Liver (tissue), 9 donors: ENCODE results near the gene WDR41. TPM values are rescaled to one million over a fixed set of nuclear protein-coding genes. Genes with fewer than 3 reads are reported as not detected.
"Not testable (repeated sequence)": the region's sequence is repeated elsewhere in the genome, so short reads cannot be mapped to it uniquely, and the experiment has no call there.

Experiments
- DNase-seq: peaks from one replicate; pipeline ENCODE4 v3.0.0-alpha.2; 2017; ENCODE audit warnings: low spot score
- H3K27ac ChIP-seq, 2 donors: one replicate each; pipeline ENCODE4 v1.7.0; 2013; ENCODE audit warnings: inconsistent platforms in 2 of 2, low read length in 2 of 2, control low read depth in 1 of 2, low read depth in 1 of 2, mild to moderate bottlenecking in 1 of 2
- H3K27me3 ChIP-seq, 4 donors: one replicate each; pipeline versions ENCODE4 v1.6.1 to v1.7.0; 2013; ENCODE audit warnings: low read length in 3 of 4, inconsistent platforms in 1 of 4, mild to moderate bottlenecking in 1 of 4, moderate library complexity in 1 of 4; ENCODE audit not compliant: control insufficient read depth in 4 of 4, insufficient read depth in 4 of 4
- H3K36me3 ChIP-seq, 4 donors: one replicate each; pipeline versions ENCODE4 v1.6.1 to v1.7.0; 2013; ENCODE audit warnings: low read length in 3 of 4, mild to moderate bottlenecking in 3 of 4, low read depth in 1 of 4, moderate library complexity in 1 of 4; ENCODE audit not compliant: control insufficient read depth in 4 of 4, insufficient read depth in 3 of 4
- H3K4me1 ChIP-seq, 4 donors: one replicate each; pipeline versions ENCODE4 v1.6.1 to v1.7.0; 2013; ENCODE audit warnings: low read length in 3 of 4, mild to moderate bottlenecking in 3 of 4, moderate library complexity in 1 of 4; ENCODE audit not compliant: control insufficient read depth in 4 of 4, insufficient read depth in 4 of 4
- H3K4me3 ChIP-seq, 3 donors: one replicate each; pipeline versions ENCODE4 v1.6.1 to v1.7.0; 2013; ENCODE audit warnings: low read length in 3 of 3, control low read depth in 1 of 3, low read depth in 1 of 3, mild to moderate bottlenecking in 1 of 3
- H3K9ac ChIP-seq, 2 donors: one replicate each; pipeline ENCODE4 v1.7.0; 2013; ENCODE audit warnings: low read length in 2 of 2, mild to moderate bottlenecking in 2 of 2, moderate library complexity in 2 of 2, control low read depth in 1 of 2, low read depth in 1 of 2
- H3K9me3 ChIP-seq, 4 donors: one replicate each; pipeline versions ENCODE4 v1.6.1 to v1.7.0; 2013; ENCODE audit warnings: low read length in 3 of 4; ENCODE audit not compliant: control insufficient read depth in 4 of 4
- EGR1 ChIP-seq, 2 donors: IDR thresholded peaks; 2 replicates each; pipeline ENCODE4 v1.6.1; 2016 to 2018; ENCODE audit warnings: antibody characterized with exemption in 2 of 2, low read depth in 2 of 2
- FOXA2 ChIP-seq: IDR thresholded peaks from 2 replicates; pipeline ENCODE4 v1.6.1; 2016; ENCODE audit warnings: antibody characterized with exemption
- GABPA ChIP-seq, 2 donors: IDR thresholded peaks in 1 of 2; conservative IDR thresholded peaks in 1 of 2; 2 replicates each; pipeline ENCODE4 v1.6.1; 2016; ENCODE audit warnings: antibody characterized with exemption in 2 of 2, mild to moderate bottlenecking in 1 of 2, moderate library complexity in 1 of 2
- HNF4G ChIP-seq: IDR thresholded peaks from 2 replicates; pipeline ENCODE4 v1.6.1; 2016; ENCODE audit warnings: antibody characterized with exemption
- JUND ChIP-seq, 2 donors: IDR thresholded peaks; 2 replicates each; pipeline ENCODE4 v1.6.1; 2016; ENCODE audit warnings: antibody characterized with exemption in 2 of 2
- NR2F2 ChIP-seq: IDR thresholded peaks from 2 replicates; pipeline ENCODE4 v1.6.1; 2016; ENCODE audit warnings: antibody characterized with exemption
- RAD21 ChIP-seq, 2 donors: IDR thresholded peaks; 2 replicates each; pipeline ENCODE4 v1.6.1; 2016; ENCODE audit warnings: antibody characterized with exemption in 2 of 2, mild to moderate bottlenecking in 2 of 2
- RXRA ChIP-seq, 2 donors: IDR thresholded peaks; 2 replicates each; pipeline ENCODE4 v1.6.1; 2017 to 2018; ENCODE audit warnings: antibody characterized with exemption in 2 of 2, mild to moderate bottlenecking in 1 of 2
- SP1 ChIP-seq: IDR thresholded peaks from 2 replicates; pipeline ENCODE4 v1.6.1; 2018; ENCODE audit warnings: antibody characterized with exemption, mild to moderate bottlenecking
- TAF1 ChIP-seq: conservative IDR thresholded peaks from 2 replicates; pipeline ENCODE4 v1.6.1; 2016; ENCODE audit warnings: antibody characterized with exemption, mild to moderate bottlenecking
- YY1 ChIP-seq: IDR thresholded peaks from 2 replicates; pipeline ENCODE4 v1.6.1; 2016; ENCODE audit warnings: antibody characterized with exemption, mild to moderate bottlenecking
- WGBS: extraction: QIAGEN DNeasy Blood & Tissue Kit; methylation state at CpG from one replicate; pipeline ENCODE4 v1.1.7; 2013; 5-methylcytosine and 5-hydroxymethylcytosine counted together
- polyA plus RNA-seq, 2 donors: library from polyadenylated mRNA; stranded (reverse) in 1 of 2; unstranded in 1 of 2; fragments of 200-250 nt in 1 of 2; fragments of >200 nt in 1 of 2; fragmentation: Nextera tagmentation in 1 of 2; extraction: Ambion mirVana in 1 of 2; gene quantifications; one replicate each; pipeline versions ENCODE4 v1.2.1 to v1.2.3, GENCODE V29; 2013 to 2015
- total RNA-seq, 2 donors: library from RNA; depleted of rRNA; stranded (reverse); fragments of >200 nt; gene quantifications; one replicate each; pipeline ENCODE4 v1.2.3, GENCODE V29; 2014
- TF ChIP-seq, protein P1 (sequence below): IDR thresholded peaks from 2 replicates; pipeline ENCODE4 v1.6.1; 2016; ENCODE audit warnings: antibody characterized with exemption
- TF ChIP-seq, protein P2 (sequence below): IDR thresholded peaks from 2 replicates; pipeline ENCODE4 v1.6.1; 2016; ENCODE audit warnings: antibody characterized with exemption
- TF ChIP-seq, protein P3 (sequence below): IDR thresholded peaks from 2 replicates; pipeline ENCODE4 v1.6.1; 2016; ENCODE audit warnings: antibody characterized with exemption, mild to moderate bottlenecking
- TF ChIP-seq, protein P4 (sequence below): fragments of 150-350 bp; IDR thresholded peaks from 2 replicates; pipeline ENCODE4 v1.5.1; 2017; ENCODE audit warnings: improper control_type of control experiment, low read depth, low read length; ENCODE audit not compliant: missing input control
- donor health status: healthy.
- donor health status: healthy.
- donor health status: healthy.
- donor health status: healthy.
- donor health status: healthy.

WDR41 gene
- total and polyA plus RNA-seq, 4 donors, result 8.1 to 21.2 (median 14.5) TPM

DNA sequence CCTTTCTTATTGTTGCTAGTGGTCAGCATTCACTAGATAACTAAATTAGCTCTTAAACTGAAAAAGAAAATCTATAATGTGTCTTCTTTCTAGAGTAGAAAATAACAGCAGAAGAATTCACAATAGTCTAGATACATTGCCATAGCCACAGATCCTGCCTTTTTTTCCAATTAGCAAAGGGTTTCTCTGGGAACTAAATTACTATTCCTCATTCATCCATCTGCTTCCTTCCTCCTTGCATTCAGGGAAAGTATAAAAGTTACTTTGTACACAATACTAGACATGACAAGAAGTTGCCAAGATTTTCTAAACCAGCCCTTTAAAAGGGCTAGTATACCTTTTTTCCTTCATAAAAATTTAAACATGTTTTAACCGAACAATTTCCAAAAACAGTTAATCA, 21.2 kb upstream of the WDR41 start (continued):
- no peak for TF ChIP-seq RXRA (IDR thresholded peaks at IDR 0.05)
- TF ChIP-seq, protein P1, sequence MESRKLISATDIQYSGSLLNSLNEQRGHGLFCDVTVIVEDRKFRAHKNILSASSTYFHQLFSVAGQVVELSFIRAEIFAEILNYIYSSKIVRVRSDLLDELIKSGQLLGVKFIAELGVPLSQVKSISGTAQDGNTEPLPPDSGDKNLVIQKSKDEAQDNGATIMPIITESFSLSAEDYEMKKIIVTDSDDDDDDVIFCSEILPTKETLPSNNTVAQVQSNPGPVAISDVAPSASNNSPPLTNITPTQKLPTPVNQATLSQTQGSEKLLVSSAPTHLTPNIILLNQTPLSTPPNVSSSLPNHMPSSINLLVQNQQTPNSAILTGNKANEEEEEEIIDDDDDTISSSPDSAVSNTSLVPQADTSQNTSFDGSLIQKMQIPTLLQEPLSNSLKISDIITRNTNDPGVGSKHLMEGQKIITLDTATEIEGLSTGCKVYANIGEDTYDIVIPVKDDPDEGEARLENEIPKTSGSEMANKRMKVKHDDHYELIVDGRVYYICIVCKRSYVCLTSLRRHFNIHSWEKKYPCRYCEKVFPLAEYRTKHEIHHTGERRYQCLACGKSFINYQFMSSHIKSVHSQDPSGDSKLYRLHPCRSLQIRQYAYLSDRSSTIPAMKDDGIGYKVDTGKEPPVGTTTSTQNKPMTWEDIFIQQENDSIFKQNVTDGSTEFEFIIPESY, result no peak

DNA sequence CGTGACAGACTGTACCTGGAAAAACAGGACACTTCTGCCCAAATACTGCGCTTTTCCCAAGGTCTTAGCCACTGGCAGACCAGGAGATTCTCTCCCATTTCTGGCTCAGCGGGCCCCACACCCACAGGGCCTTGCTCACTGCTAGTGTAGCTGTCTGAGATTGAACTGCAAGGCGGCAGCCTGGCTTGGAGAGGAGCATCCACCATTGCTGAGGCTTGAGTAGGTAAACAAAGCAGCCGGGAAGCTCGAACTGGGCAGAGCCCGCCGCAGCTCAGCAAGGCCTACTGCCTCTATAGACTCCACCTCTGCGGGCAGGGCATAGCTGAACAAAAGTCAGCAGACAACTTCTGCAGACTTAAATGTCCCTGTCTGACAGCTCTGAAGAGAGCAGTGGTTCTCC, 9.0 kb upstream of the WDR41 start:
- not testable (repeated sequence) for H3K27ac ChIP-seq, DNase-seq, H3K4me1 ChIP-seq, H3K27me3 ChIP-seq, H3K36me3 ChIP-seq, H3K9me3 ChIP-seq, H3K9ac ChIP-seq, H3K4me3 ChIP-seq
- WGBS, result 90% methylated on average over 9 of the region's 9 CpGs

DNA sequence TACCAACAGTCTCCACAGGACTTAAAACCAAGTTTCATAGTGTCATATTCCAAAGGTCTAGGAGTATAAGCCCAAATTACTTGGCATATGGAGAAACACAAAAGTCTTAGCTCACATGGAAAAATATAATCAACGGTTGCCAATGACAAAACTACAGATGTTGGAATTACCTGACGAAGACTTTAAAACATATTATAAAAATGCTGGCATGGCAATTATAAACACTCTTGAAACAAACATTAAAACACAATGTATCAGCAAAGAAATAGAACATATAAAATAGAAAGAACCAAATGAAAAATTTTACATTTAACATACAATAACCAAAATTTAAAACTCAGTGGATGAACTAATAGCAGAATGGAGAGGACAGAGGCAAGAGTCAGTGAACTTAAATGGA, 7.9 kb upstream of the WDR41 start:
- DNase-seq, result no peak
- Histone ChIP-seq H3K4me1 (no peaks in the 10 kb centered on the region), H3K36me3 (no peaks in the 10 kb centered on the region), H3K9ac (no peak overlapping the region), H3K27me3 (no peaks in the 10 kb centered on the region), H3K4me3 (no peak overlapping the region), H3K27ac (no peak overlapping the region), H3K9me3 (peaks cover 0 to 2% (median 0%) of the 10 kb centered on the region in 4 donors)
- 94% methylated on average over 2 of the region's 2 CpGs for WGBS
- TF ChIP-seq SP1 (no peak), HNF4G (no peak), YY1 (no peak)

DNA sequence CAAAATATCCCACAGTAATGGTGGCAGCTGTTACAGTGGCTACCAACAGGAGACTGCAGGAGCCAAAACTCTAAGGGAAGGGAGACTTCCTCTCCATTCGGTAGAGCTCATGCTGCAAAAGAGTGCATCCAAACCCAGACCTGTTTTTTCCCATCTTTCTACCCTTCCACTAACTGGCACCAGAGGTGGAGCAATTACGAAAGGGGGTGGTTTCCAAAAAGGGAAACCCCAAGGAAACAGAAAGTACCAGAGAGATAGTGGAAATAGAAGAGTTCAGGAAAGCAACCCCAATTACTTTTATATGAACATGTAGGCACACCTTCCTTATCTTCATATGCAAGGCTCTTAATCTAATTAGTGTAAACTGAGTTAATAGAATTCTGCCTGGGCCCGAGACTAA, 7.3 kb upstream of the WDR41 start:
- no peak overlapping the region for H3K27ac ChIP-seq
- no peak for TF ChIP-seq EGR1 (IDR thresholded peaks at IDR 0.05; ENCODE audit: low read depth in 2 of 2)
- no peak for TF ChIP-seq NR2F2
- TF ChIP-seq, protein P2, sequence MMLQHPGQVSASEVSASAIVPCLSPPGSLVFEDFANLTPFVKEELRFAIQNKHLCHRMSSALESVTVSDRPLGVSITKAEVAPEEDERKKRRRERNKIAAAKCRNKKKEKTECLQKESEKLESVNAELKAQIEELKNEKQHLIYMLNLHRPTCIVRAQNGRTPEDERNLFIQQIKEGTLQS, result no peak
- TF ChIP-seq JUND (IDR thresholded peaks at IDR 0.05), result no peak
- no peak for TF ChIP-seq FOXA2
- TF ChIP-seq, protein P3, sequence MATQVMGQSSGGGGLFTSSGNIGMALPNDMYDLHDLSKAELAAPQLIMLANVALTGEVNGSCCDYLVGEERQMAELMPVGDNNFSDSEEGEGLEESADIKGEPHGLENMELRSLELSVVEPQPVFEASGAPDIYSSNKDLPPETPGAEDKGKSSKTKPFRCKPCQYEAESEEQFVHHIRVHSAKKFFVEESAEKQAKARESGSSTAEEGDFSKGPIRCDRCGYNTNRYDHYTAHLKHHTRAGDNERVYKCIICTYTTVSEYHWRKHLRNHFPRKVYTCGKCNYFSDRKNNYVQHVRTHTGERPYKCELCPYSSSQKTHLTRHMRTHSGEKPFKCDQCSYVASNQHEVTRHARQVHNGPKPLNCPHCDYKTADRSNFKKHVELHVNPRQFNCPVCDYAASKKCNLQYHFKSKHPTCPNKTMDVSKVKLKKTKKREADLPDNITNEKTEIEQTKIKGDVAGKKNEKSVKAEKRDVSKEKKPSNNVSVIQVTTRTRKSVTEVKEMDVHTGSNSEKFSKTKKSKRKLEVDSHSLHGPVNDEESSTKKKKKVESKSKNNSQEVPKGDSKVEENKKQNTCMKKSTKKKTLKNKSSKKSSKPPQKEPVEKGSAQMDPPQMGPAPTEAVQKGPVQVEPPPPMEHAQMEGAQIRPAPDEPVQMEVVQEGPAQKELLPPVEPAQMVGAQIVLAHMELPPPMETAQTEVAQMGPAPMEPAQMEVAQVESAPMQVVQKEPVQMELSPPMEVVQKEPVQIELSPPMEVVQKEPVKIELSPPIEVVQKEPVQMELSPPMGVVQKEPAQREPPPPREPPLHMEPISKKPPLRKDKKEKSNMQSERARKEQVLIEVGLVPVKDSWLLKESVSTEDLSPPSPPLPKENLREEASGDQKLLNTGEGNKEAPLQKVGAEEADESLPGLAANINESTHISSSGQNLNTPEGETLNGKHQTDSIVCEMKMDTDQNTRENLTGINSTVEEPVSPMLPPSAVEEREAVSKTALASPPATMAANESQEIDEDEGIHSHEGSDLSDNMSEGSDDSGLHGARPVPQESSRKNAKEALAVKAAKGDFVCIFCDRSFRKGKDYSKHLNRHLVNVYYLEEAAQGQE, result no peak
- TF ChIP-seq YY1, result no peak
- no peak for TF ChIP-seq GABPA (IDR thresholded peaks at IDR 0.05 in 1 of 2, conservative IDR thresholded peaks at IDR 0.05 in 1 of 2)
- no peak for TF ChIP-seq RAD21 (IDR thresholded peaks at IDR 0.05)
- TF ChIP-seq, protein P4, sequence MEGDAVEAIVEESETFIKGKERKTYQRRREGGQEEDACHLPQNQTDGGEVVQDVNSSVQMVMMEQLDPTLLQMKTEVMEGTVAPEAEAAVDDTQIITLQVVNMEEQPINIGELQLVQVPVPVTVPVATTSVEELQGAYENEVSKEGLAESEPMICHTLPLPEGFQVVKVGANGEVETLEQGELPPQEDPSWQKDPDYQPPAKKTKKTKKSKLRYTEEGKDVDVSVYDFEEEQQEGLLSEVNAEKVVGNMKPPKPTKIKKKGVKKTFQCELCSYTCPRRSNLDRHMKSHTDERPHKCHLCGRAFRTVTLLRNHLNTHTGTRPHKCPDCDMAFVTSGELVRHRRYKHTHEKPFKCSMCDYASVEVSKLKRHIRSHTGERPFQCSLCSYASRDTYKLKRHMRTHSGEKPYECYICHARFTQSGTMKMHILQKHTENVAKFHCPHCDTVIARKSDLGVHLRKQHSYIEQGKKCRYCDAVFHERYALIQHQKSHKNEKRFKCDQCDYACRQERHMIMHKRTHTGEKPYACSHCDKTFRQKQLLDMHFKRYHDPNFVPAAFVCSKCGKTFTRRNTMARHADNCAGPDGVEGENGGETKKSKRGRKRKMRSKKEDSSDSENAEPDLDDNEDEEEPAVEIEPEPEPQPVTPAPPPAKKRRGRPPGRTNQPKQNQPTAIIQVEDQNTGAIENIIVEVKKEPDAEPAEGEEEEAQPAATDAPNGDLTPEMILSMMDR, result no peak
- no peak for TF ChIP-seq HNF4G
- TF ChIP-seq TAF1, result no peak
- TF ChIP-seq RXRA (IDR thresholded peaks at IDR 0.05), result no peak

More for the DNA sequence above, 7.3 kb upstream of the WDR41 start:
- no peak for DNase-seq
- 64% methylated on average over 3 of the region's 3 CpGs for WGBS
- Histone ChIP-seq H3K4me1 (no peaks in the 10 kb centered on the region), H3K9me3 (peaks cover 0 to 2% (median 0%) of the 10 kb centered on the region in 4 donors), H3K9ac (no peak overlapping the region), H3K36me3 (no peaks in the 10 kb centered on the region), H3K27me3 (no peaks in the 10 kb centered on the region), H3K4me3 (no peak overlapping the region)
